OCI-LY1 (cell line): ENCODE results near the gene PRKD2.

Experiments
- EZH2 ChIP-seq: fragments of 200-600 bp; sonication (generic), shearing (Covaris generic); IDR thresholded peaks from 2 replicates; pipeline ENCODE4 v1.8.0; 2017; ENCODE audit warnings: borderline replicate concordance, mixed run types, mild to moderate bottlenecking, antibody characterized with exemption, low read length, moderate library complexity, mixed read lengths
- TF ChIP-seq, protein P1 (sequence below): fragments of 200-600 bp; sonication (generic), shearing (Covaris generic); IDR thresholded peaks from 2 replicates; pipeline ENCODE4 v1.5.1; 2017; ENCODE audit warnings: mild to moderate bottlenecking, antibody characterized with exemption, low read length, moderate library complexity, mixed read lengths

DNA sequence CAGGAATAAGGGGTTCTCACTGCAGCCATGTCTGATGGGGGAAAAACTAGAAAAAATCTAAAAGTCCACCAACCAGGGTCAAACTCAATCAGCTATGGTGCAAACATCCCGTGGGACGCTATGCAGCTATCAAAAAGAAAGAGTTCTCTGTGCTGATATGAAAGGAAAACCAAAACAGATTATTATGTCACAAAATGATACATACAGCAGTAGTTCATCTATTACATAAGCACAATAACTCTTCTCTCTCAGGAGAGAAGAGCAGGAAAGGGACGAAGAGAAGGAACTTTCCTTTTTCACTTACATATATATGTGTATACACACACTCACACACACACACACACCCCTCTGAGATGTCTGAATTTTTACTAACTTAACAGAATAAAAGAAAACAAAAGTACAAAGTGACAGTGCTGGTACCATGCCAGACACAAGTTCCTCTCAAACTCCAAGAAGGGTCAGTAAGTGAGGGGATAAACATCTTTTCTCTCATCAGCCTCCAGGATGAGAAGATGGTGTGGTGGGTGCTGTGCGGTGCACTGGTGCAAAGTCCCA, 26.1 kb upstream of the PRKD2 start:
- TF ChIP-seq, protein P1, sequence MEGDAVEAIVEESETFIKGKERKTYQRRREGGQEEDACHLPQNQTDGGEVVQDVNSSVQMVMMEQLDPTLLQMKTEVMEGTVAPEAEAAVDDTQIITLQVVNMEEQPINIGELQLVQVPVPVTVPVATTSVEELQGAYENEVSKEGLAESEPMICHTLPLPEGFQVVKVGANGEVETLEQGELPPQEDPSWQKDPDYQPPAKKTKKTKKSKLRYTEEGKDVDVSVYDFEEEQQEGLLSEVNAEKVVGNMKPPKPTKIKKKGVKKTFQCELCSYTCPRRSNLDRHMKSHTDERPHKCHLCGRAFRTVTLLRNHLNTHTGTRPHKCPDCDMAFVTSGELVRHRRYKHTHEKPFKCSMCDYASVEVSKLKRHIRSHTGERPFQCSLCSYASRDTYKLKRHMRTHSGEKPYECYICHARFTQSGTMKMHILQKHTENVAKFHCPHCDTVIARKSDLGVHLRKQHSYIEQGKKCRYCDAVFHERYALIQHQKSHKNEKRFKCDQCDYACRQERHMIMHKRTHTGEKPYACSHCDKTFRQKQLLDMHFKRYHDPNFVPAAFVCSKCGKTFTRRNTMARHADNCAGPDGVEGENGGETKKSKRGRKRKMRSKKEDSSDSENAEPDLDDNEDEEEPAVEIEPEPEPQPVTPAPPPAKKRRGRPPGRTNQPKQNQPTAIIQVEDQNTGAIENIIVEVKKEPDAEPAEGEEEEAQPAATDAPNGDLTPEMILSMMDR: no peak
- no peak for TF ChIP-seq EZH2
